ENCODE measurements around the gene CCDC43.
A peak's percentile ranks its signal among the peaks of the same experiment; 100 is the strongest.

The CCDC43 gene

DNA sequence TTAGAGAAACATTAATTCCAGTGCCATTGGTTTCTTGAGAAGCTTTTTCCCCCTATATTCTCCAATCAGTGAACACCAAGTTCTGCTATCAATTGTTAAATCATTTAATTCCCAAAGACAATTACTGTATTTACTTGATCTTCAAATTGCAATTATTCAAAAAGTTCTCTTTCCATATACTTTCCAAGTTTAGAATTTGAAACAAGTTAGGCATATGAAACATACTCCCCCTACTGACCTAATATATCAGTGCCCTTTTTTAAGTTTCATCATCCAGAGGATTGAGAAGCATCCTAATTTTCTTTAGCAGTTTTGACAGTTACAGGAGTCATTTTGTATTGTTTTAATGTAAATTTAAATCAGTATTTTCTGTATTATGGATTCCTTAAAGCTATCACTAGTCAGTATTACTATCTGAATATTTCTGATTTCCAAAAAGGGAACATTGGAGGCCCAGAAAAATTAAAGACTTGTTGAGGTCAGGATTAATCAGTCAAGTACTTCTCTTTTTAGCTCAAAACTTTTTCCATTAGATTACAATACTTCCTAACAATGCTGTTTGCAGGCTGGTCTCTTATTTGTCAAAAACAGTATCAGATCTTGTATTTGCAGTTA lies 17.0 kb downstream of the CCDC43 start:
- ATAC-seq = peak; percentile 66; the same call in 2 of the 3 replicates
- TF ChIP-seq ISL1 (CRISPR knock-in tag; IDR thresholded peaks at IDR 0.05) = no peak
- TF ChIP-seq, protein P1, sequence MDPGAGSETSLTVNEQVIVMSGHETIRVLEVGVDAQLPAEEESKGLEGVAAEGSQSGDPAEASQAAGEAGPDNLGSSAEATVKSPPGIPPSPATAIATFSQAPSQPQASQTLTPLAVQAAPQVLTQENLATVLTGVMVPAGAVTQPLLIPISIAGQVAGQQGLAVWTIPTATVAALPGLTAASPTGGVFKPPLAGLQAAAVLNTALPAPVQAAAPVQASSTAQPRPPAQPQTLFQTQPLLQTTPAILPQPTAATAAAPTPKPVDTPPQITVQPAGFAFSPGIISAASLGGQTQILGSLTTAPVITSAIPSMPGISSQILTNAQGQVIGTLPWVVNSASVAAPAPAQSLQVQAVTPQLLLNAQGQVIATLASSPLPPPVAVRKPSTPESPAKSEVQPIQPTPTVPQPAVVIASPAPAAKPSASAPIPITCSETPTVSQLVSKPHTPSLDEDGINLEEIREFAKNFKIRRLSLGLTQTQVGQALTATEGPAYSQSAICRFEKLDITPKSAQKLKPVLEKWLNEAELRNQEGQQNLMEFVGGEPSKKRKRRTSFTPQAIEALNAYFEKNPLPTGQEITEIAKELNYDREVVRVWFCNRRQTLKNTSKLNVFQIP (CRISPR knock-in tag; IDR thresholded peaks at IDR 0.05; ENCODE audit: borderline replicate concordance, low read depth) = no peak
- TF ChIP-seq RARB (CRISPR knock-in tag; IDR thresholded peaks at IDR 0.05) = no peak
- no peak for TF ChIP-seq ESRRG (CRISPR knock-in tag; IDR thresholded peaks at IDR 0.05)
- TF ChIP-seq GLIS3 (CRISPR knock-in tag; IDR thresholded peaks at IDR 0.05) = no peak
- no peak for TF ChIP-seq TOX (CRISPR knock-in tag; IDR thresholded peaks at IDR 0.05; ENCODE audit: borderline replicate concordance)
- no peak for TF ChIP-seq ZNF70 (CRISPR knock-in tag; IDR thresholded peaks at IDR 0.05)
- TF ChIP-seq, protein P2, sequence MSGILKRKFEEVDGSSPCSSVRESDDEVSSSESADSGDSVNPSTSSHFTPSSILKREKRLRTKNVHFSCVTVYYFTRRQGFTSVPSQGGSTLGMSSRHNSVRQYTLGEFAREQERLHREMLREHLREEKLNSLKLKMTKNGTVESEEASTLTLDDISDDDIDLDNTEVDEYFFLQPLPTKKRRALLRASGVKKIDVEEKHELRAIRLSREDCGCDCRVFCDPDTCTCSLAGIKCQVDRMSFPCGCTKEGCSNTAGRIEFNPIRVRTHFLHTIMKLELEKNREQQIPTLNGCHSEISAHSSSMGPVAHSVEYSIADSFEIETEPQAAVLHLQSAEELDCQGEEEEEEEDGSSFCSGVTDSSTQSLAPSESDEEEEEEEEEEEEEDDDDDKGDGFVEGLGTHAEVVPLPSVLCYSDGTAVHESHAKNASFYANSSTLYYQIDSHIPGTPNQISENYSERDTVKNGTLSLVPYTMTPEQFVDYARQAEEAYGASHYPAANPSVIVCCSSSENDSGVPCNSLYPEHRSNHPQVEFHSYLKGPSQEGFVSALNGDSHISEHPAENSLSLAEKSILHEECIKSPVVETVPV (CRISPR knock-in tag; IDR thresholded peaks at IDR 0.05) = no peak
- no peak for TF ChIP-seq ARNTL (CRISPR knock-in tag; IDR thresholded peaks at IDR 0.05; ENCODE audit: borderline replicate concordance, low read depth)
- TF ChIP-seq ZFP30 (CRISPR knock-in tag; IDR thresholded peaks at IDR 0.05) = no peak

DNA sequence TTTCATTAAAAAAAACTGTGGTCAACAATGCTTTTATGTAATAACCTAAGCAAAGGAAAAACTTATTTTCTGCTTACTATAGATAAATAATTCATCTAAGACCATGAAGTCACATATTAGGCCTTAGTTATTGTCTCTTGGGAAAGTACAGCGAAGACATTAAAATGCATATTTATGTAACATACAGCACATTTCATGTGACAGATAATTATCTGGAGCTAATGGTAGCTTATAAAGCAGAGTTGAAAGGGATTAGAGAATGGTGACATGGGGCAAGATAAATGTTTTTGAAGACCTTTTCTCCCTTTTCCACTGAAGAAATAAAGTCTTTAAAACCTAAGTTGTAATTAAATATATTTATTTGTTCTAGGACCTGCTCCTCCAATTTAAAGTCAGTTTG lies 23.6 kb downstream of the CCDC43 start:
- no peak for TF ChIP-seq ARNTL (CRISPR knock-in tag; IDR thresholded peaks at IDR 0.05; ENCODE audit: borderline replicate concordance, low read depth)
- TF ChIP-seq ISL1 (CRISPR knock-in tag; IDR thresholded peaks at IDR 0.05) = no peak
- TF ChIP-seq, protein P2 (CRISPR knock-in tag; IDR thresholded peaks at IDR 0.05) = no peak
- no peak for TF ChIP-seq PPARA (CRISPR knock-in tag; IDR thresholded peaks at IDR 0.05; ENCODE audit: borderline replicate concordance)
- TF ChIP-seq ZC3H10 (CRISPR knock-in tag; IDR thresholded peaks at IDR 0.05) = no peak
- no peak for TF ChIP-seq ZFP3 (CRISPR knock-in tag; IDR thresholded peaks at IDR 0.05)
- TF ChIP-seq TCF4 (CRISPR knock-in tag; IDR thresholded peaks at IDR 0.05; ENCODE audit: borderline replicate concordance) = no peak
- no peak for TF ChIP-seq ZFP30 (CRISPR knock-in tag; IDR thresholded peaks at IDR 0.05)
- TF ChIP-seq TOX (CRISPR knock-in tag; IDR thresholded peaks at IDR 0.05; ENCODE audit: borderline replicate concordance) = no peak
- TF ChIP-seq, protein P3, sequence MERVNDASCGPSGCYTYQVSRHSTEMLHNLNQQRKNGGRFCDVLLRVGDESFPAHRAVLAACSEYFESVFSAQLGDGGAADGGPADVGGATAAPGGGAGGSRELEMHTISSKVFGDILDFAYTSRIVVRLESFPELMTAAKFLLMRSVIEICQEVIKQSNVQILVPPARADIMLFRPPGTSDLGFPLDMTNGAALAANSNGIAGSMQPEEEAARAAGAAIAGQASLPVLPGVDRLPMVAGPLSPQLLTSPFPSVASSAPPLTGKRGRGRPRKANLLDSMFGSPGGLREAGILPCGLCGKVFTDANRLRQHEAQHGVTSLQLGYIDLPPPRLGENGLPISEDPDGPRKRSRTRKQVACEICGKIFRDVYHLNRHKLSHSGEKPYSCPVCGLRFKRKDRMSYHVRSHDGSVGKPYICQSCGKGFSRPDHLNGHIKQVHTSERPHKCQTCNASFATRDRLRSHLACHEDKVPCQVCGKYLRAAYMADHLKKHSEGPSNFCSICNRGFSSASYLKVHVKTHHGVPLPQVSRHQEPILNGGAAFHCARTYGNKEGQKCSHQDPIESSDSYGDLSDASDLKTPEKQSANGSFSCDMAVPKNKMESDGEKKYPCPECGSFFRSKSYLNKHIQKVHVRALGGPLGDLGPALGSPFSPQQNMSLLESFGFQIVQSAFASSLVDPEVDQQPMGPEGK (CRISPR knock-in tag; IDR thresholded peaks at IDR 0.05; ENCODE audit: borderline replicate concordance) = no peak
- no peak for TF ChIP-seq ZNF565 (CRISPR knock-in tag; conservative IDR thresholded peaks at IDR 0.05; ENCODE audit: low read depth)
- TF ChIP-seq, protein P1 (CRISPR knock-in tag; IDR thresholded peaks at IDR 0.05; ENCODE audit: borderline replicate concordance, low read depth) = no peak
- TF ChIP-seq OSR1 (CRISPR knock-in tag; IDR thresholded peaks at IDR 0.05) = no peak
- no peak for TF ChIP-seq BACH2 (CRISPR knock-in tag; IDR thresholded peaks at IDR 0.05; ENCODE audit: borderline replicate concordance)
- no peak for TF ChIP-seq ZNF8 (CRISPR knock-in tag; IDR thresholded peaks at IDR 0.05)
- no peak for TF ChIP-seq SNAI2 (CRISPR knock-in tag; IDR thresholded peaks at IDR 0.05)
- no peak for TF ChIP-seq ESRRG (CRISPR knock-in tag; IDR thresholded peaks at IDR 0.05)
- no peak for TF ChIP-seq CSDC2 (CRISPR knock-in tag; IDR thresholded peaks at IDR 0.05)
- TF ChIP-seq GLIS3 (CRISPR knock-in tag; IDR thresholded peaks at IDR 0.05) = no peak
- TF ChIP-seq ZNF70 (CRISPR knock-in tag; IDR thresholded peaks at IDR 0.05) = no peak
- no peak for ATAC-seq

DNA sequence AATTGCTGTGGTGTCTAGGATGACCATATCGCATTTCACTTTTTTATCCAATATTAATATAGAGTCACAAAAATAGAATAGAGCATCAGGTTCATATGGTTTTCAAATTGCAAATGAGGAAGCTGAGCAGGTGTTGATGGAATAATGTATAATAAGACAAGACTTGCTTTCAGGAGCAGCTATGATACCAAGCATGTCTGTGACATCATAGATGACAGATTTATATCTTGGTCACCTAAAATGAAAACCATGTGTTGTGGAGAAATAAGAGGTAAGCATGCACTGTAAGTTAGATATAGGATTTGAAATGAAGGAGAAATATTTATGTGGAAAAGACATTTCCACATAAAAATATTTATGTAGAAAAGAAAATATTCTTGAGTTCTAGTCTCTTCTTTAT lies 24.7 kb downstream of the CCDC43 start:
- TF ChIP-seq RARB (CRISPR knock-in tag; IDR thresholded peaks at IDR 0.05) = no peak
- no peak for TF ChIP-seq GLIS3 (CRISPR knock-in tag; IDR thresholded peaks at IDR 0.05)
- TF ChIP-seq TCF4 (CRISPR knock-in tag; IDR thresholded peaks at IDR 0.05; ENCODE audit: borderline replicate concordance) = peak; percentile 47; the same call in 1 of the 2 replicates
- no peak for TF ChIP-seq CSDC2 (CRISPR knock-in tag; IDR thresholded peaks at IDR 0.05)
- no peak for TF ChIP-seq PPARA (CRISPR knock-in tag; IDR thresholded peaks at IDR 0.05; ENCODE audit: borderline replicate concordance)
- TF ChIP-seq, protein P4, sequence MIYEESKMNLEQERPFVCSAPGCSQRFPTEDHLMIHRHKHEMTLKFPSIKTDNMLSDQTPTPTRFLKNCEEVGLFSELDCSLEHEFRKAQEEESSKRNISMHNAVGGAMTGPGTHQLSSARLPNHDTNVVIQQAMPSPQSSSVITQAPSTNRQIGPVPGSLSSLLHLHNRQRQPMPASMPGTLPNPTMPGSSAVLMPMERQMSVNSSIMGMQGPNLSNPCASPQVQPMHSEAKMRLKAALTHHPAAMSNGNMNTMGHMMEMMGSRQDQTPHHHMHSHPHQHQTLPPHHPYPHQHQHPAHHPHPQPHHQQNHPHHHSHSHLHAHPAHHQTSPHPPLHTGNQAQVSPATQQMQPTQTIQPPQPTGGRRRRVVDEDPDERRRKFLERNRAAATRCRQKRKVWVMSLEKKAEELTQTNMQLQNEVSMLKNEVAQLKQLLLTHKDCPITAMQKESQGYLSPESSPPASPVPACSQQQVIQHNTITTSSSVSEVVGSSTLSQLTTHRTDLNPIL (CRISPR knock-in tag; IDR thresholded peaks at IDR 0.05; ENCODE audit: low read depth) = no peak
- no peak for TF ChIP-seq ZNF8 (CRISPR knock-in tag; IDR thresholded peaks at IDR 0.05)
- ATAC-seq = no peak
